H7 (cell line): Measurements from ENCODE around the gene GPC3. TPM values are rescaled to one million over a fixed set of nuclear protein-coding genes. Genes with fewer than 3 reads are reported as not detected.

Experiments
- DNase-seq: peaks from one replicate; pipeline ENCODE4 v3.0.0; 2012
- H3K27me3 ChIP-seq: 2 replicates; pipeline ENCODE4 v1.6.0; 2011; ENCODE audit warnings: mild to moderate bottlenecking, low read length; ENCODE audit not compliant: control insufficient read depth, insufficient read depth
- H3K36me3 ChIP-seq: replicated peaks from 2 replicates; pipeline ENCODE4 v1.5.1; 2011; ENCODE audit warnings: low read length; ENCODE audit not compliant: control insufficient read depth, insufficient read depth
- H3K4me3 ChIP-seq: 2 replicates; pipeline ENCODE4 v1.5.1; 2011; ENCODE audit warnings: low read depth, mild to moderate bottlenecking, control low read depth, low read length, moderate library complexity; ENCODE audit not compliant: insufficient read depth
- total RNA-seq: library from RNA; depleted of rRNA; stranded (reverse); fragments of >200 nt; shearing (Covaris generic); gene quantifications from 2 replicates; pipeline ENCODE4 v1.2.3, GENCODE V29; 2014

GPC3 gene
- total RNA-seq, 1 experiment from 2014 or later = 81.0 TPM

GRCh38 chrX:133856819-133857218 is 128.6 kb downstream of the GPC3 start:
- DNase-seq = no peak
- Histone ChIP-seq H3K27me3 (no peaks in the 10 kb centered on the region), H3K36me3 (no peaks in the 10 kb centered on the region), H3K4me3 (no peak overlapping the region)

- H3K36me3 ChIP-seq = no peaks in the 10 kb centered on the region
- no peak overlapping the region for H3K4me3 ChIP-seq
- DNase-seq = no peak
- H3K27me3 ChIP-seq = no peaks in the 10 kb centered on the region
Measured at GRCh38 chrX:133854290-133854689, 131.1 kb downstream of the GPC3 start.

GRCh38 chrX:133852837-133853356 is 132.5 kb downstream of the GPC3 start:
- no peak for DNase-seq
- Histone ChIP-seq H3K36me3 (no peaks in the 10 kb centered on the region), H3K27me3 (no peaks in the 10 kb centered on the region), H3K4me3 (no peak overlapping the region)

- Histone ChIP-seq H3K36me3 (no peaks in the 10 kb centered on the region), H3K4me3 (no peak overlapping the region), H3K27me3 (no peaks in the 10 kb centered on the region)
- DNase-seq = no peak
Measured at GRCh38 chrX:133852401-133852800, 133.0 kb downstream of the GPC3 start.

- Histone ChIP-seq H3K36me3 (no peaks in the 10 kb centered on the region), H3K27me3 (no peaks in the 10 kb centered on the region), H3K4me3 (no peak overlapping the region)
- DNase-seq = no peak
Measured at GRCh38 chrX:133850399-133850798, 135.0 kb downstream of the GPC3 start.

GRCh38 chrX:133849676-133850075 is 135.7 kb downstream of the GPC3 start:
- no peaks in the 10 kb centered on the region for H3K36me3 ChIP-seq
- DNase-seq = no peak
- no peaks in the 10 kb centered on the region for H3K27me3 ChIP-seq
- H3K4me3 ChIP-seq = no peak overlapping the region

GRCh38 chrX:133847340-133847994 is 137.9 kb downstream of the GPC3 start:
- Histone ChIP-seq H3K4me3 (no peak overlapping the region), H3K36me3 (no peaks in the 10 kb centered on the region), H3K27me3 (no peaks in the 10 kb centered on the region)
- no peak for DNase-seq

- no peak overlapping the region for H3K4me3 ChIP-seq
- no peaks in the 10 kb centered on the region for H3K36me3 ChIP-seq
- DNase-seq = no peak
- no peaks in the 10 kb centered on the region for H3K27me3 ChIP-seq
Measured at GRCh38 chrX:133846311-133846710, 139.1 kb downstream of the GPC3 start.

GRCh38 chrX:133840415-133840814 is 145.0 kb downstream of the GPC3 start:
- Histone ChIP-seq H3K36me3 (no peaks in the 10 kb centered on the region), H3K27me3 (no peaks in the 10 kb centered on the region), H3K4me3 (no peak overlapping the region)
- no peak for DNase-seq

- no peaks in the 10 kb centered on the region for H3K36me3 ChIP-seq
- H3K27me3 ChIP-seq = no peaks in the 10 kb centered on the region
- DNase-seq = peak; percentile 72
- H3K4me3 ChIP-seq = no peak overlapping the region
Measured at GRCh38 chrX:133838761-133839676, 146.4 kb downstream of the GPC3 start.

- Histone ChIP-seq H3K4me3 (no peak overlapping the region), H3K36me3 (no peaks in the 10 kb centered on the region), H3K27me3 (no peaks in the 10 kb centered on the region)
- DNase-seq = no peak
Measured at GRCh38 chrX:133837091-133837490, 148.3 kb downstream of the GPC3 start.

- DNase-seq = no peak
- Histone ChIP-seq H3K36me3 (no peaks in the 10 kb centered on the region), H3K4me3 (no peak overlapping the region), H3K27me3 (no peaks in the 10 kb centered on the region)
Measured at GRCh38 chrX:133836561-133836960, 148.8 kb downstream of the GPC3 start.

GRCh38 chrX:133834771-133835170 is 150.6 kb downstream of the GPC3 start:
- no peak overlapping the region for H3K4me3 ChIP-seq
- no peaks in the 10 kb centered on the region for H3K36me3 ChIP-seq
- no peaks in the 10 kb centered on the region for H3K27me3 ChIP-seq
- DNase-seq = no peak

- no peak overlapping the region for H3K4me3 ChIP-seq
Measured at GRCh38 chrX:133819546-133819945, 165.8 kb downstream of the GPC3 start.

GRCh38 chrX:133818019-133818418 is 167.4 kb downstream of the GPC3 start:
- no peaks in the 10 kb centered on the region for H3K27me3 ChIP-seq
- no peak overlapping the region for H3K4me3 ChIP-seq
- no peak for DNase-seq
- H3K36me3 ChIP-seq = no peaks in the 10 kb centered on the region

More at GRCh38 chrX:133819546-133819945, 165.8 kb downstream of the GPC3 start:
- DNase-seq = no peak
- H3K27me3 ChIP-seq = no peaks in the 10 kb centered on the region
- H3K36me3 ChIP-seq = no peaks in the 10 kb centered on the region
